HCT116 (cell line): ENCODE data around the gene THUMPD2.

ENCODE experiments used
- CEBPB ChIP-seq: IDR thresholded peaks from 2 replicates; pipeline ENCODE4 v1.6.1; 2012; ENCODE audit warnings: low read depth
- ELF1 ChIP-seq: IDR thresholded peaks from 2 replicates; pipeline ENCODE4 v1.6.1; 2012; ENCODE audit warnings: low read depth, borderline replicate concordance
- EZH2 ChIP-seq: fragments of 200-600 bp; sonication (generic); IDR thresholded peaks from 2 replicates; pipeline ENCODE4 v1.6.1; 2017; ENCODE audit warnings: antibody characterized with exemption, mixed run types
- POLR2A ChIP-seq: IDR thresholded peaks from 2 replicates; pipeline ENCODE4 v1.7.0; 2011; ENCODE audit warnings: borderline replicate concordance; ENCODE audit not compliant: insufficient read depth, insufficient read length; ENCODE audit errors: extremely low read depth
- POLR2AphosphoS5 ChIP-seq: IDR thresholded peaks from 2 replicates; pipeline ENCODE4 v1.6.1; 2011; ENCODE audit warnings: mild to moderate bottlenecking, low read depth, low read length, moderate library complexity
- RAD21 ChIP-seq: IDR thresholded peaks from 2 replicates; pipeline ENCODE4 v1.6.1; 2012; ENCODE audit warnings: low read depth, mild to moderate bottlenecking
- SIN3A ChIP-seq: IDR thresholded peaks from 2 replicates; pipeline ENCODE4 v1.6.1; 2012; ENCODE audit warnings: low read depth
- TCF7L2 ChIP-seq: IDR thresholded peaks from 2 replicates; pipeline ENCODE4 v1.7.0; 2011; ENCODE audit warnings: borderline replicate concordance, inconsistent platforms; ENCODE audit not compliant: insufficient read depth, insufficient read length; ENCODE audit errors: extremely low read depth
- ZNF274 ChIP-seq: fragments of 200-500 bp; sonication (Bioruptor generic); IDR thresholded peaks from 2 replicates; pipeline ENCODE4 v1.6.1; 2014; ENCODE audit warnings: mild to moderate bottlenecking, low read depth, low read length, inconsistent platforms
- TF ChIP-seq, protein P1 (sequence below), 3 experiments: fragments of 200-600 bp in 1 of 3; sonication (generic) in 1 of 3; IDR thresholded peaks in 2 of 3; conservative IDR thresholded peaks in 1 of 3; 2 replicates each; pipeline ENCODE4 v1.5.1; 2012 to 2017; ENCODE audit warnings: low read depth in 2 of 3, low read length in 2 of 3, antibody characterized with exemption in 1 of 3, borderline replicate concordance in 1 of 3, control low read depth in 1 of 3, mild to moderate bottlenecking in 1 of 3, mixed read lengths in 1 of 3, mixed run types in 1 of 3, moderate library complexity in 1 of 3; ENCODE audit not compliant: insufficient read depth in 1 of 3
- TF ChIP-seq, protein P2 (sequence below): IDR thresholded peaks from 2 replicates; pipeline ENCODE4 v1.6.1; 2012; ENCODE audit warnings: low read depth
- TF ChIP-seq, protein P3 (sequence below): IDR thresholded peaks from 2 replicates; pipeline ENCODE4 v1.6.1; 2012

DNA sequence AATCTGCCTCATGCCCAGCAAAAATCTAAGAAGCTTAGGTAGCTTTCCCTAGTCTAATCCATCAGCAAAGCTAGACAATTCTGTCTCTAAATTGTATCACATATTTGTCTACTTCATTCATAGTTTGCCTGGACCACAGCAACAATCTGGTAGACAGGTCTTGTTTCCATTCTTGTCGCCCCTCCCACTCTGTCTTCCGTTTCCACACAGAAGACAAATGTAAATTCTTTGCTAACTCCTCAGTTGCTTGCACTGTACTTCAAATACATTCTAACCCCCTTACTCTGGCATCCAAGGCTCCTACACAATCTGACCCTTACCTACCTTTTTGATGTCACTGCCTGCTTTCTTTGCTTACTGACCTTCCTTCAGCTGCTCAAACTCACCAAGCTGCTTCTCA lies 40.1 kb downstream of the THUMPD2 start:
- TF ChIP-seq, protein P1, sequence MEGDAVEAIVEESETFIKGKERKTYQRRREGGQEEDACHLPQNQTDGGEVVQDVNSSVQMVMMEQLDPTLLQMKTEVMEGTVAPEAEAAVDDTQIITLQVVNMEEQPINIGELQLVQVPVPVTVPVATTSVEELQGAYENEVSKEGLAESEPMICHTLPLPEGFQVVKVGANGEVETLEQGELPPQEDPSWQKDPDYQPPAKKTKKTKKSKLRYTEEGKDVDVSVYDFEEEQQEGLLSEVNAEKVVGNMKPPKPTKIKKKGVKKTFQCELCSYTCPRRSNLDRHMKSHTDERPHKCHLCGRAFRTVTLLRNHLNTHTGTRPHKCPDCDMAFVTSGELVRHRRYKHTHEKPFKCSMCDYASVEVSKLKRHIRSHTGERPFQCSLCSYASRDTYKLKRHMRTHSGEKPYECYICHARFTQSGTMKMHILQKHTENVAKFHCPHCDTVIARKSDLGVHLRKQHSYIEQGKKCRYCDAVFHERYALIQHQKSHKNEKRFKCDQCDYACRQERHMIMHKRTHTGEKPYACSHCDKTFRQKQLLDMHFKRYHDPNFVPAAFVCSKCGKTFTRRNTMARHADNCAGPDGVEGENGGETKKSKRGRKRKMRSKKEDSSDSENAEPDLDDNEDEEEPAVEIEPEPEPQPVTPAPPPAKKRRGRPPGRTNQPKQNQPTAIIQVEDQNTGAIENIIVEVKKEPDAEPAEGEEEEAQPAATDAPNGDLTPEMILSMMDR (IDR thresholded peaks at IDR 0.05 in 2 of 3, conservative IDR thresholded peaks at IDR 0.05 in 1 of 3; ENCODE audit: borderline replicate concordance in 1 of 3, insufficient read depth in 1 of 3, low read depth in 2 of 3, low read length in 2 of 3), result no peak
- TF ChIP-seq ZNF274 (no peak), POLR2A (no peak), POLR2AphosphoS5 (no peak), TCF7L2 (no peak), ELF1 (no peak), RAD21 (no peak), EZH2 (no peak), CEBPB (no peak), SIN3A (no peak)
- TF ChIP-seq, protein P2, sequence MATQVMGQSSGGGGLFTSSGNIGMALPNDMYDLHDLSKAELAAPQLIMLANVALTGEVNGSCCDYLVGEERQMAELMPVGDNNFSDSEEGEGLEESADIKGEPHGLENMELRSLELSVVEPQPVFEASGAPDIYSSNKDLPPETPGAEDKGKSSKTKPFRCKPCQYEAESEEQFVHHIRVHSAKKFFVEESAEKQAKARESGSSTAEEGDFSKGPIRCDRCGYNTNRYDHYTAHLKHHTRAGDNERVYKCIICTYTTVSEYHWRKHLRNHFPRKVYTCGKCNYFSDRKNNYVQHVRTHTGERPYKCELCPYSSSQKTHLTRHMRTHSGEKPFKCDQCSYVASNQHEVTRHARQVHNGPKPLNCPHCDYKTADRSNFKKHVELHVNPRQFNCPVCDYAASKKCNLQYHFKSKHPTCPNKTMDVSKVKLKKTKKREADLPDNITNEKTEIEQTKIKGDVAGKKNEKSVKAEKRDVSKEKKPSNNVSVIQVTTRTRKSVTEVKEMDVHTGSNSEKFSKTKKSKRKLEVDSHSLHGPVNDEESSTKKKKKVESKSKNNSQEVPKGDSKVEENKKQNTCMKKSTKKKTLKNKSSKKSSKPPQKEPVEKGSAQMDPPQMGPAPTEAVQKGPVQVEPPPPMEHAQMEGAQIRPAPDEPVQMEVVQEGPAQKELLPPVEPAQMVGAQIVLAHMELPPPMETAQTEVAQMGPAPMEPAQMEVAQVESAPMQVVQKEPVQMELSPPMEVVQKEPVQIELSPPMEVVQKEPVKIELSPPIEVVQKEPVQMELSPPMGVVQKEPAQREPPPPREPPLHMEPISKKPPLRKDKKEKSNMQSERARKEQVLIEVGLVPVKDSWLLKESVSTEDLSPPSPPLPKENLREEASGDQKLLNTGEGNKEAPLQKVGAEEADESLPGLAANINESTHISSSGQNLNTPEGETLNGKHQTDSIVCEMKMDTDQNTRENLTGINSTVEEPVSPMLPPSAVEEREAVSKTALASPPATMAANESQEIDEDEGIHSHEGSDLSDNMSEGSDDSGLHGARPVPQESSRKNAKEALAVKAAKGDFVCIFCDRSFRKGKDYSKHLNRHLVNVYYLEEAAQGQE, result no peak
- TF ChIP-seq, protein P3, sequence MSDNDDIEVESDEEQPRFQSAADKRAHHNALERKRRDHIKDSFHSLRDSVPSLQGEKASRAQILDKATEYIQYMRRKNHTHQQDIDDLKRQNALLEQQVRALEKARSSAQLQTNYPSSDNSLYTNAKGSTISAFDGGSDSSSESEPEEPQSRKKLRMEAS, result no peak
